Ovary (tissue), 9 donors: ENCODE measurements around the gene STRN. TPM values are rescaled to one million over a fixed set of nuclear protein-coding genes. Genes with fewer than 3 reads are reported as not detected.

Source experiments
- DNase-seq, 5 donors: peaks; one replicate each; pipeline ENCODE4 v3.0.0-alpha.2; 2019 to 2020
- H3K27ac ChIP-seq, 2 donors: fragments of 200-600 bp; one replicate each; pipeline versions ENCODE4 v1.5.1 to v1.8.0; 2019 to 2022
- H3K27me3 ChIP-seq: fragments of 200-600 bp; one replicate; pipeline ENCODE4 v1.8.0; 2022
- H3K36me3 ChIP-seq: fragments of 200-600 bp; sonication (generic); one replicate; pipeline ENCODE4 v1.5.1; 2019
- H3K4me1 ChIP-seq: one replicate; pipeline ENCODE4 v1.8.1; 2013; ENCODE audit warnings: mild to moderate bottlenecking, moderate library complexity; ENCODE audit not compliant: insufficient read depth
- H3K4me3 ChIP-seq: fragments of 200-600 bp; sonication (generic); one replicate; pipeline ENCODE4 v1.5.1; 2017
- H3K9me3 ChIP-seq, 2 donors: fragments of 200-600 bp in 1 of 2; sonication (generic) in 1 of 2; one replicate each; pipeline versions ENCODE4 v1.5.1 to v1.8.1; 2013 to 2019; ENCODE audit warnings: mild to moderate bottlenecking in 1 of 2, moderate library complexity in 1 of 2
- EP300 ChIP-seq: sonication (generic); formaldehyde crosslinking; IDR thresholded peaks from one replicate; pipeline ENCODE4 v1.6.1; 2017; ENCODE audit warnings: antibody characterized with exemption
- POLR2A ChIP-seq: fragments of 450-650 bp; IDR thresholded peaks from one replicate; pipeline ENCODE4 v1.6.1; 2017; ENCODE audit warnings: antibody characterized with exemption, mild to moderate bottlenecking, moderate library complexity
- WGBS, 3 donors: extraction: QIAGEN DNeasy Blood & Tissue Kit in 1 of 3; methylation state at CpG; one replicate each; pipeline versions ENCODE4 v1.1.5 to v1.1.7; 2013 to 2017; 5-methylcytosine and 5-hydroxymethylcytosine counted together
- intact Hi-C, 4 donors: fragments of 100-400 bp; cut with DNase I; formaldehyde crosslinking; loops; one replicate each; pipeline versions ENCODE4 v1.11.0 to v1.15.1; 2022 to 2023
- polyA plus RNA-seq, 2 donors: library from polyadenylated mRNA; stranded (reverse); fragments of 200-250 nt in 1 of 2; fragments of 350-450 nt in 1 of 2; fragmentation: Illumina TruSeq in 1 of 2; extraction: RNeasy Lipid Tissue Mini Kit (QIAGEN cat#74804) in 1 of 2; gene quantifications; one replicate each; pipeline ENCODE4 v1.2.3, GENCODE V29; 2013 to 2014
- total RNA-seq, 7 donors: library from RNA; depleted of rRNA in 2 of 7; stranded (reverse); fragments of >200 nt in 2 of 7; fragmentation: NEBNext Ultra II Directional in 3 of 7; extraction: Animal tissue kit (Norgen Biotek cat#: 25700) in 3 of 7; gene quantifications; one replicate each; pipeline versions ENCODE4 v1.1.0 to v1.2.4, GENCODE V29; 2016 to 2023
- TF ChIP-seq, protein P1 (sequence below), 3 donors: fragments of 450-650 bp in 2 of 3; fragments of 200-600 bp in 1 of 3; IDR thresholded peaks; one replicate each; pipeline versions ENCODE4 v1.5.1 to v1.8.0; 2016 to 2022; ENCODE audit warnings: antibody characterized with exemption in 3 of 3, mild to moderate bottlenecking in 1 of 3
- donor health status: DM: no; HTN: no; CAD: no; lungs with moderate emphysema.
- donor health status: DM: no; HTN: no; CAD: no.
- donor health status: Bipolar disorder and iron deficiency.
- donor health status: DM: yes; HTN: yes; CAD: no.
- donor health status: DM: no; HTN: no; CAD: no.
- donor health status: DM: yes; HTN: yes; CAD: no.

STRN gene
- total and polyA plus RNA-seq, 9 donors = 5.7 to 23.1 (median 18.2) TPM

DNA sequence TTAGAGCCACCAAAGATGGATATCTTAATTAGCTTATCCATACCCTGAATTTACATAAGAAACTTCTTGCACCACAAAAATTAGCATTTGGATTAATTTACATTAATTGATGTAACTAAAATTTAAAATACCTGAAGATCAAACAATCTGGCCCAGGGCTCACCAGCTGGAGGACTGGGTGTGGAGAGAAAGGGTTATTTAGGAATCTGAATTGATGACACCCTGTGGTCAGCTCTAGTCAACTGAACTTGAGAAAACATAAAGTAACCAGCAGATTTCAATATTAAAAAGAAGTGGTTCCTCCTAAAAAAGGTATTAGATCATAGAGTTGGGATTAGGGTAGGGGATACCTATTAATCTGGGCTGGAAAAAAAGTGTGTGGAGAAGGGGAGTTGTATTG, 122.5 kb downstream of the STRN start:
- Histone ChIP-seq H3K9me3 (no peaks in the 10 kb centered on the region), H3K27ac (no peak overlapping the region), H3K27me3 (no peaks in the 10 kb centered on the region), H3K4me3 (no peak overlapping the region), H3K36me3 (no peaks in the 10 kb centered on the region), H3K4me1 (no peaks in the 10 kb centered on the region)
- no peak for DNase-seq
- intact Hi-C loops = no loop called here
- TF ChIP-seq, protein P1, sequence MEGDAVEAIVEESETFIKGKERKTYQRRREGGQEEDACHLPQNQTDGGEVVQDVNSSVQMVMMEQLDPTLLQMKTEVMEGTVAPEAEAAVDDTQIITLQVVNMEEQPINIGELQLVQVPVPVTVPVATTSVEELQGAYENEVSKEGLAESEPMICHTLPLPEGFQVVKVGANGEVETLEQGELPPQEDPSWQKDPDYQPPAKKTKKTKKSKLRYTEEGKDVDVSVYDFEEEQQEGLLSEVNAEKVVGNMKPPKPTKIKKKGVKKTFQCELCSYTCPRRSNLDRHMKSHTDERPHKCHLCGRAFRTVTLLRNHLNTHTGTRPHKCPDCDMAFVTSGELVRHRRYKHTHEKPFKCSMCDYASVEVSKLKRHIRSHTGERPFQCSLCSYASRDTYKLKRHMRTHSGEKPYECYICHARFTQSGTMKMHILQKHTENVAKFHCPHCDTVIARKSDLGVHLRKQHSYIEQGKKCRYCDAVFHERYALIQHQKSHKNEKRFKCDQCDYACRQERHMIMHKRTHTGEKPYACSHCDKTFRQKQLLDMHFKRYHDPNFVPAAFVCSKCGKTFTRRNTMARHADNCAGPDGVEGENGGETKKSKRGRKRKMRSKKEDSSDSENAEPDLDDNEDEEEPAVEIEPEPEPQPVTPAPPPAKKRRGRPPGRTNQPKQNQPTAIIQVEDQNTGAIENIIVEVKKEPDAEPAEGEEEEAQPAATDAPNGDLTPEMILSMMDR (IDR thresholded peaks at IDR 0.05) = no peak
- TF ChIP-seq EP300 (no peak), POLR2A (no peak)

DNA sequence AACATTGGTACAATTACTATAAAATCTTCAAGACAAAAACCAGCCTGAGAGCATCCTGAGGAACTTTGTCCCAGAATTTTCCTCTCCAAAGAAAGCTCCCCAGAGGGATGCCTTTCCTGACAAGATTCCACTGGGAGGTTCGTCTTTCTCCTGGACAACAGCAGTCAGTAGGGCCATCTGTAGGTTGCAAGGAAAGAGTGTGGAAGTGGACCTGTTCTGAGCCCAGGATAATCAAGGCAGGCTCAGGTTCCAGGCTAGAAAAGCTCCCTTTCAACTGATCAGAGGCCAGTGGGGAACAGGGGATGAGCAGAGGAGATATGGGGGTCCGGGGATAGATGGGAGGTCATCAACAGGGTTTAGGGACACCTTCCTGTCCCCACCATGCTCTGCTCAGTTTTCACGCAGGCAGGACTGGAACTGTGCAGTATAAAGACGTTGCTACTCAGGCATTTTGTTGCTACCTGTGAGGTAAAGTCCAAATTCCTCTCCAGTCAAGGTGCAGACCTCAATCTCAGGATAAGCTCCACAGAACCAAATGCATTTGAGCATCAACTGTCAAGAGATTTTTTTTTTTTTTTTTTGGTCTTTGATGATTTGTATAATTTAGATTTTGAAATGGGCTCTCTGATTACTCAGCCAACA, 126.2 kb downstream of the STRN start:
- no peaks in the 10 kb centered on the region for H3K27me3 ChIP-seq
- no peak overlapping the region for H3K27ac ChIP-seq
- no peak overlapping the region for H3K4me3 ChIP-seq
- H3K36me3 ChIP-seq = no peaks in the 10 kb centered on the region
- no peak for TF ChIP-seq POLR2A
- no peak for TF ChIP-seq EP300
- TF ChIP-seq, protein P1 (IDR thresholded peaks at IDR 0.05) = no peak
- no peak for DNase-seq
- intact Hi-C loops = no loop called here
- no peaks in the 10 kb centered on the region for H3K4me1 ChIP-seq
- H3K9me3 ChIP-seq = no peaks in the 10 kb centered on the region
- WGBS, 3 donors = 75 to 87% (median 87%) methylated on average over 4 of the region's 4 CpGs

DNA sequence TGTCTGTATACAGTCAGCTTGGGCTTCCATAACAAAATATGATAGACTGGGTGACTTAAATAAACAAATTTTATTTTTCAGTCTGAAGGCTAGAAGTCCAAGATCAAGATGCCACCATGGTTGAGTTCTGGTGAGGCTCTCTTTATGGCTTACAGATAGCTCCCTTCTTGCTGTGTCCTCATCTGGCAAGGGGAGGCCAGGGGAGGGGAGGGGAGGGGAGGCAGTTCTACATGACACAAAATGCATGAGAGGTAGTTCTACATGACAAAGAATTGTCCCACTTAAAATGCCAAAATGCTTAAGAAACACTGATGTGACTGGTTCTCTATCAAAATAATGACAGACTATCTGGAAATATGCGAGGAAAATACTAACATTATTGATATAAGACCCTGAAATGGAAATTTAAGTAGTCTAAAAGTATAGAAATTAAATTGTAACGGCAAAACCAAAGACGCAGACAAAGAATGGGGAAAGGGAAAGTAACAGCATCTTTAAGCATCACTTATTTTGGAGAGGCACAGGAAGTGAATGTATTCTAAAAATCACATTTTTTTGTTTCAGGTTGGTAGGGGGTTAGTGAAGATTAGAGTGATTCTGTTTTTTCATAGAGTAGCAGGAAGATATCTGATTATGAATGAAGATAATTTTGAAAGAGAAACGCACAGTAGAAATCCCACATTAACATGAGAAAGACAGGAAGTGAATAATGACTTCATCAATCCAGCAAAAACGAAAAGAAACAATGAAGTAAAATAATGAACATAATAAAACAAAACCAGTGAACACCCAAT, 131.4 kb downstream of the STRN start:
- H3K27ac ChIP-seq = no peak overlapping the region
- H3K27me3 ChIP-seq = no peaks in the 10 kb centered on the region
- no peaks in the 10 kb centered on the region for H3K9me3 ChIP-seq
- H3K4me3 ChIP-seq = no peak overlapping the region
- no peak for DNase-seq
- H3K4me1 ChIP-seq = no peaks in the 10 kb centered on the region
- WGBS, 3 donors = 39 to 44% (median 42%) methylated on average over 5 of the region's 5 CpGs
- H3K36me3 ChIP-seq = no peaks in the 10 kb centered on the region
- intact Hi-C loops = no loop called here
- TF ChIP-seq EP300 (no peak), POLR2A (no peak)
- TF ChIP-seq, protein P1 (IDR thresholded peaks at IDR 0.05) = no peak

DNA sequence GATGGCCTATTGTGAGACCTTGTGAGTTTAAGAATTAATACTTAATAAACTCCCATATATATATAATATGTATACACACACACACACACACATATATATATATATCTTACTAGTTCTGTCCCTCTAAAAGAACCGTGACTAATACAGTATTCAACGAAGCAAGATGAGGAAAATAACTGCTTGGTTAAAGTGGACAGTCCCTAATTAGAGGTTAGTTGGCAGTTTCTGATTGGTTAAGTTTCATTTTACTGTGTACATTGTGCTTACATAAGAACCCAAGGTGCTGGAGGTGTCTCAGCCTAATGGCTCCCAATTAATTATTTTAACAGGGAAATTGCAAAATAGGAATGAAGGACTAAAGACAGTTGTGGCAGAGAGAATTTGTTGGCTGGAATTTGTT, 132.1 kb downstream of the STRN start:
- 88 to 96% (median 91%) methylated on average over 2 of the region's 2 CpGs for WGBS, 3 donors

More for the DNA sequence above, 132.1 kb downstream of the STRN start:
- TF ChIP-seq, protein P1 (IDR thresholded peaks at IDR 0.05) = no peak
- TF ChIP-seq EP300 (no peak), POLR2A (no peak)
- Histone ChIP-seq H3K27me3 (no peaks in the 10 kb centered on the region), H3K4me1 (no peaks in the 10 kb centered on the region), H3K27ac (no peak overlapping the region), H3K4me3 (no peak overlapping the region), H3K36me3 (no peaks in the 10 kb centered on the region), H3K9me3 (no peaks in the 10 kb centered on the region)
- no peak for DNase-seq
- intact Hi-C loops = no loop called here
